ENCODE results near the gene IQSEC1.

The IQSEC1 gene

DNA sequence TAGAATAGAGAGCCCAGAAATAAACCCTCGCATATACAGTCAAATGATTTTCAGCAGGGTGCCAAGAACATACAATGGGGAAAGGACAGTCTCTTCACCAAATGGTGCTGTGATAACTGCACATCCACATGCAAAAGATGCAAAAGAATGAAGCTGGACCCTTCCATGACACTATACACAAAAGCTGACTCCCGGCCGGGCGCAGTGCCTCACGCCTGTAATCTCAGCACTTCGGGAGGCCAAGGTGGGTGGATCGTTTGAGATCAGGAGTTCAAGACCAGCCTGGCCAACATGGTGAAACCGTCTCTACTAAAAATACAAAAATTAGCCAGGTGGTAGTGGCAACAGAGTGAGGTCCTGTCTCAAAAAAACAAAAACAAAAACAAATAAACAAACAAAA lies 43.2 kb upstream of the IQSEC1 start:
- H3K9me2 ChIP-seq (replicated peaks; ENCODE audit: insufficient read depth, low read length), result no peaks in the 10 kb centered on the region
- no peaks in the 10 kb centered on the region for H3K27me3 ChIP-seq (ENCODE audit: low read length)
- no peaks in the 10 kb centered on the region for H3K36me3 ChIP-seq (ENCODE audit: low read length)
- no peak overlapping the region for H3K4me2 ChIP-seq (ENCODE audit: low read depth, low read length, poor library complexity, severe bottlenecking)
- H3K4me3 ChIP-seq (ENCODE audit: insufficient read depth, low read length, poor library complexity, severe bottlenecking), result no peak overlapping the region
- H4K20me1 ChIP-seq (ENCODE audit: low read depth, low read length), result no peaks in the 10 kb centered on the region
- TF ChIP-seq, protein P1, sequence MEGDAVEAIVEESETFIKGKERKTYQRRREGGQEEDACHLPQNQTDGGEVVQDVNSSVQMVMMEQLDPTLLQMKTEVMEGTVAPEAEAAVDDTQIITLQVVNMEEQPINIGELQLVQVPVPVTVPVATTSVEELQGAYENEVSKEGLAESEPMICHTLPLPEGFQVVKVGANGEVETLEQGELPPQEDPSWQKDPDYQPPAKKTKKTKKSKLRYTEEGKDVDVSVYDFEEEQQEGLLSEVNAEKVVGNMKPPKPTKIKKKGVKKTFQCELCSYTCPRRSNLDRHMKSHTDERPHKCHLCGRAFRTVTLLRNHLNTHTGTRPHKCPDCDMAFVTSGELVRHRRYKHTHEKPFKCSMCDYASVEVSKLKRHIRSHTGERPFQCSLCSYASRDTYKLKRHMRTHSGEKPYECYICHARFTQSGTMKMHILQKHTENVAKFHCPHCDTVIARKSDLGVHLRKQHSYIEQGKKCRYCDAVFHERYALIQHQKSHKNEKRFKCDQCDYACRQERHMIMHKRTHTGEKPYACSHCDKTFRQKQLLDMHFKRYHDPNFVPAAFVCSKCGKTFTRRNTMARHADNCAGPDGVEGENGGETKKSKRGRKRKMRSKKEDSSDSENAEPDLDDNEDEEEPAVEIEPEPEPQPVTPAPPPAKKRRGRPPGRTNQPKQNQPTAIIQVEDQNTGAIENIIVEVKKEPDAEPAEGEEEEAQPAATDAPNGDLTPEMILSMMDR (IDR thresholded peaks at IDR 0.05; ENCODE audit: insufficient read depth, low read length, poor library complexity, severe bottlenecking), result no peak
- TF ChIP-seq EZH2phosphoT487 (conservative IDR thresholded peaks at IDR 0.05; ENCODE audit: low read length), result no peak
- no peaks in the 10 kb centered on the region for H3F3A ChIP-seq (ENCODE audit: insufficient read depth)
- H2AFZ ChIP-seq (ENCODE audit: low read depth, low read length, severe bottlenecking), result no peak overlapping the region
- no peak overlapping the region for H3K9ac ChIP-seq (ENCODE audit: low read length)
- H3K27ac ChIP-seq (ENCODE audit: low read depth, low read length), result no peak overlapping the region
- no peaks in the 10 kb centered on the region for H3K9me3 ChIP-seq (ENCODE audit: insufficient read depth, low read length)
- no peaks in the 10 kb centered on the region for H3K79me2 ChIP-seq (ENCODE audit: insufficient read depth, low read length)

DNA sequence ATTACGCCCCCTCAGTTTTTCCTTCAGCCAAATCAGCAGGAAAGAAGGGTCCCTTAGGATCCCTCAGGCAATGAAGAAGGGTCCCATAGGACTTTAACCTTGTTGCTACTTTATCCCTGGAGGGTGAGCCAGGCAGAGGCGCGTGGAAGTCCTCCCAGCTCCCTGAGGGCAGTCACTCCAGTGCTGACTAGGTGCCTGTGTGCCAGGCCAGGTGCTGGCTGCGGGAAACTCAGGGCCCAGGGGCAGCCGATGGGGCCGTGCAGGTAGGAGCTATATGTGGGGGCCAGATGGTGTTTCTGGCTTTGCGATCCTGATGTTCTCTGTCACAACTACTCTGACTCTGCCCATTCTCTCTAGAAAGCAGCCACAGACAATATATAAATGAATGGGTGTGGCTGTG lies 42.8 kb upstream of the IQSEC1 start:
- Histone ChIP-seq H3K4me2 (ENCODE audit: low read depth, low read length, poor library complexity, severe bottlenecking) (no peak overlapping the region), H3K36me3 (ENCODE audit: low read length) (no peaks in the 10 kb centered on the region), H3K27me3 (ENCODE audit: low read length) (no peaks in the 10 kb centered on the region), H3K79me2 (ENCODE audit: insufficient read depth, low read length) (no peaks in the 10 kb centered on the region), H3K4me3 (ENCODE audit: insufficient read depth, low read length, poor library complexity, severe bottlenecking) (no peak overlapping the region), H3K9ac (ENCODE audit: low read length) (no peak overlapping the region), H3K9me2 (replicated peaks; ENCODE audit: insufficient read depth, low read length) (no peaks in the 10 kb centered on the region), H2AFZ (ENCODE audit: low read depth, low read length, severe bottlenecking) (no peak overlapping the region), H3K27ac (ENCODE audit: low read depth, low read length) (no peak overlapping the region), H3K9me3 (ENCODE audit: insufficient read depth, low read length) (no peaks in the 10 kb centered on the region), H3F3A (ENCODE audit: insufficient read depth) (no peaks in the 10 kb centered on the region), H4K20me1 (ENCODE audit: low read depth, low read length) (no peaks in the 10 kb centered on the region)
- no peak for TF ChIP-seq EZH2phosphoT487 (conservative IDR thresholded peaks at IDR 0.05; ENCODE audit: low read length)
- TF ChIP-seq, protein P1 (IDR thresholded peaks at IDR 0.05; ENCODE audit: insufficient read depth, low read length, poor library complexity, severe bottlenecking), result no peak

DNA sequence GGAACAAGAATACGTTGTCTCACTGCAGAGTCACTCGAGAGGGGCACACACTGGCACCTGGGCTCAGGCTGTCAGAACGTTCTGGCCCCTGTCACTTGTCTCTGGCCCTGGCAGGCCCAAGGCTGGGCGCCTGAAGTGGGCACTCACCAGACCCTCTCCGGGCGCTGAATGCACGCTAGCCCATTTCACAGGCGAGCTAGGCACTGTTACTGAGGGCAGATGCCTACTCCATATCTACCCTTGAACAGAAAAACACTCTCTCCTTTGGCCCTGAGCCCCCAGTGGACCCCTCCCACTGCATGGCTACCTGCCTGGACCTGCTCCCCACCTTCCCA lies 42.3 kb upstream of the IQSEC1 start:
- no peak overlapping the region for H3K4me3 ChIP-seq (ENCODE audit: insufficient read depth, low read length, poor library complexity, severe bottlenecking)
- H3K9me2 ChIP-seq (replicated peaks; ENCODE audit: insufficient read depth, low read length), result no peaks in the 10 kb centered on the region
- no peak overlapping the region for H3K27ac ChIP-seq (ENCODE audit: low read depth, low read length)
- H3K79me2 ChIP-seq (ENCODE audit: insufficient read depth, low read length), result no peaks in the 10 kb centered on the region
- H3K4me2 ChIP-seq (ENCODE audit: low read depth, low read length, poor library complexity, severe bottlenecking), result no peak overlapping the region
- H4K20me1 ChIP-seq (ENCODE audit: low read depth, low read length), result no peaks in the 10 kb centered on the region
- TF ChIP-seq, protein P1 (IDR thresholded peaks at IDR 0.05; ENCODE audit: insufficient read depth, low read length, poor library complexity, severe bottlenecking), result no peak
- no peak for TF ChIP-seq EZH2phosphoT487 (conservative IDR thresholded peaks at IDR 0.05; ENCODE audit: low read length)
- H2AFZ ChIP-seq (ENCODE audit: low read depth, low read length, severe bottlenecking), result no peak overlapping the region
- H3K36me3 ChIP-seq (ENCODE audit: low read length), result no peaks in the 10 kb centered on the region
- H3K9me3 ChIP-seq (ENCODE audit: insufficient read depth, low read length), result no peaks in the 10 kb centered on the region
- H3K27me3 ChIP-seq (ENCODE audit: low read length), result no peaks in the 10 kb centered on the region
- no peaks in the 10 kb centered on the region for H3F3A ChIP-seq (ENCODE audit: insufficient read depth)
- no peak overlapping the region for H3K9ac ChIP-seq (ENCODE audit: low read length)
